Ishikawa (cell line): ENCODE results near the gene PDP2.

Source experiments
- MAX ChIP-seq: IDR thresholded peaks from 2 replicates; pipeline ENCODE4 v1.6.1; 2012
- TAF1 ChIP-seq: IDR thresholded peaks from 2 replicates; pipeline ENCODE4 v1.6.1; 2012; ENCODE audit warnings: low read depth, mild to moderate bottlenecking

GRCh38 chr16:66878067-66878466, 2.2 kb upstream of the PDP2 start:
- TF ChIP-seq MAX (no peak), TAF1 (no peak)
